WTC11 (cell line): ENCODE measurements around the gene TSPAN2.

Experiments used
- ARID4B ChIP-seq: sonication (generic); formaldehyde crosslinking; IDR thresholded peaks from 2 replicates; pipeline ENCODE4 v1.8.0; 2023; ENCODE audit warnings: missing genetic modification reagents, mild to moderate bottlenecking, borderline replicate concordance
- CTCF ChIP-seq: fragments of 200-600 bp; IDR thresholded peaks from 2 replicates; pipeline ENCODE4 v1.8.0; 2022; ENCODE audit warnings: antibody characterized with exemption
- FOXK1 ChIP-seq: sonication (generic); formaldehyde crosslinking; IDR thresholded peaks from 2 replicates; pipeline ENCODE4 v1.8.0; 2022; ENCODE audit warnings: mild to moderate bottlenecking, moderate library complexity, missing genetic modification reagents
- HMGXB4 ChIP-seq: sonication (generic); formaldehyde crosslinking; IDR thresholded peaks from 2 replicates; pipeline ENCODE4 v1.8.1; 2023; ENCODE audit warnings: mild to moderate bottlenecking, moderate library complexity, missing genetic modification reagents
- PRDM15 ChIP-seq: sonication (generic); formaldehyde crosslinking; IDR thresholded peaks from 2 replicates; pipeline ENCODE4 v1.8.0; 2022; ENCODE audit warnings: missing genetic modification reagents
- ZNF232 ChIP-seq: sonication (generic); formaldehyde crosslinking; IDR thresholded peaks from 2 replicates; pipeline ENCODE4 v1.8.0; 2022; ENCODE audit warnings: mild to moderate bottlenecking, missing genetic modification reagents
- TF ChIP-seq, protein P1 (sequence below): sonication (generic); formaldehyde crosslinking; IDR thresholded peaks from 2 replicates; pipeline ENCODE4 v1.8.1; 2023; ENCODE audit warnings: mild to moderate bottlenecking, missing genetic modification reagents, moderate library complexity

GRCh38 chr1:115115521-115116161 is 26.3 kb upstream of the TSPAN2 start:
- TF ChIP-seq CTCF (no peak), HMGXB4 (no peak), ARID4B (CRISPR knock-in tag) (no peak), PRDM15 (CRISPR knock-in tag) (no peak), FOXK1 (no peak), ZNF232 (no peak)
- TF ChIP-seq, protein P1, sequence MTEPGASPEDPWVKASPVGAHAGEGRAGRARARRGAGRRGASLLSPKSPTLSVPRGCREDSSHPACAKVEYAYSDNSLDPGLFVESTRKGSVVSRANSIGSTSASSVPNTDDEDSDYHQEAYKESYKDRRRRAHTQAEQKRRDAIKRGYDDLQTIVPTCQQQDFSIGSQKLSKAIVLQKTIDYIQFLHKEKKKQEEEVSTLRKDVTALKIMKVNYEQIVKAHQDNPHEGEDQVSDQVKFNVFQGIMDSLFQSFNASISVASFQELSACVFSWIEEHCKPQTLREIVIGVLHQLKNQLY (CRISPR knock-in tag), result no peak
